HUES64 (cell line): Measurements from ENCODE around the gene IRS2.

Experiments used
- H3K27ac ChIP-seq: 2 replicates; pipeline ENCODE4 v1.7.0; 2013; ENCODE audit warnings: low read depth, low read length, inconsistent platforms
- H3K27me3 ChIP-seq: 2 replicates; pipeline ENCODE4 v1.6.1; 2013; ENCODE audit warnings: mild to moderate bottlenecking, low read length; ENCODE audit not compliant: insufficient read depth
- H3K36me3 ChIP-seq: 2 replicates; pipeline ENCODE4 v1.6.1; 2013; ENCODE audit warnings: mild to moderate bottlenecking, low read length; ENCODE audit not compliant: insufficient read depth
- H3K4me1 ChIP-seq: 2 replicates; pipeline ENCODE4 v1.6.1; 2013; ENCODE audit warnings: mild to moderate bottlenecking, low read length, moderate library complexity; ENCODE audit not compliant: insufficient read depth
- H3K4me3 ChIP-seq: 2 replicates; pipeline ENCODE4 v1.5.1; 2013; ENCODE audit warnings: mild to moderate bottlenecking, low read length, moderate library complexity
- H3K9ac ChIP-seq: 2 replicates; pipeline ENCODE4 v1.6.1; 2013; ENCODE audit warnings: mild to moderate bottlenecking, low read depth, low read length
- H3K9me3 ChIP-seq: 2 replicates; pipeline ENCODE4 v1.6.1; 2013; ENCODE audit warnings: low read depth, low read length; ENCODE audit not compliant: insufficient read depth
- WGBS: fragments of 150-250, 120-280 bp; methylation state at CpG from one replicate; pipeline ENCODE4 v1.1.7; 2013; ENCODE audit warnings: missing lambda C conversion rate; 5-methylcytosine and 5-hydroxymethylcytosine counted together

Gene IRS2

DNA sequence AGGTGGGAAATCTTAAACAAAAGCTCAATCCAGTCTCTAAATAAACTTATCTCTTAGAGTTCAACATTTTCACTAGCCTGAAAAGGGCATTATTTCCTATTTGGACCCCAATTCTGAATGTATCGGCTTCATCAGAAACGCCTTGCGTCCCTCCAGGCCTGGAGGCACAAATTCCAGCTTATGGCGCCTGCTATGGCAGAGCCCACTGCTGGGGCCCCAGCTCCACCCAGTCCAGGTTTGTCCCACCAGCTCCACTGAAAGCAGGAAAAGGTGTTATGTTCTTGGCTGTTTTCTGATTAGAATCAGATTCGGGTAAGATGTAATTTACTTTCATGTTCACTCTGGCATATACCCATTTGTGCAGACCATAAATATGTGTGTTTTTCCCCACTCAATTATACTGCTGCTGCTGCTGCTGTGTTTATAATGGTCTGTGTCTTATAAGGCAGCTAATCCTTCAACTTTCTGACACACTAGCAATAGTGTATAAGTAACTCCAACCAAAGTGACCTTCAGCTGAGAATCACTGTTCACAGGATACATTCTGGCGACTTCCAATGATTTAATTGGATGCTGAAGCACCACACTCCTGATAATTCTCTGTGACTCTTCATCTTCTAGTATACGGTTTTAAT is 6.4 kb downstream of the IRS2 start:
- H3K9ac ChIP-seq: no peak overlapping the region
- H3K27me3 ChIP-seq: peaks cover 11% of the 10 kb centered on the region
- H3K4me3 ChIP-seq: no peak overlapping the region
- peaks cover 26% of the 10 kb centered on the region for H3K36me3 ChIP-seq
- H3K9me3 ChIP-seq: no peaks in the 10 kb centered on the region
- 90% methylated on average over 6 of the region's 7 CpGs for WGBS
- peaks cover 43% of the 10 kb centered on the region for H3K4me1 ChIP-seq
- no peak overlapping the region for H3K27ac ChIP-seq

DNA sequence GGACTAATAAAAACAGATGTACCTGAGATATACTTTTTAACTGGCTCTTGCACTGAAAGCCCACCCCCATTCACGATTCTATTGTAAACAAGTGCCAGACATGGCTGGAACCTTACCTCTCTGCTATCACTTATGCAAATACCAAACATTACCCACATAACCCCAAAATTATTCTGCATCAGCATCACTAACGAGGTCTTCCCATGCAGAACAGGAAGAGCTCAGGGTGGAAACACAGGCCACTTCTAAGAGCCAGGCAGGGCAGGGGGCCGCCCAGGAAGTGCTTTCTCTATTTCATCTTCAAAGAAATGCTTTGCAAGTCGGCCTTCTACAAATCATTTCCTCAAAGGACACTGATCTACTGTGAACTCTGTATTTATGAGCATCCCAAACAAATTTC is 7.3 kb downstream of the IRS2 start:
- 69% methylated on average over 4 of the region's 4 CpGs for WGBS
- Histone ChIP-seq H3K9me3 (no peaks in the 10 kb centered on the region), H3K4me3 (no peak overlapping the region), H3K9ac (no peak overlapping the region), H3K27ac (no peak overlapping the region), H3K4me1 (peaks cover 43% of the 10 kb centered on the region), H3K27me3 (peaks cover 6% of the 10 kb centered on the region), H3K36me3 (peaks cover 28% of the 10 kb centered on the region)

DNA sequence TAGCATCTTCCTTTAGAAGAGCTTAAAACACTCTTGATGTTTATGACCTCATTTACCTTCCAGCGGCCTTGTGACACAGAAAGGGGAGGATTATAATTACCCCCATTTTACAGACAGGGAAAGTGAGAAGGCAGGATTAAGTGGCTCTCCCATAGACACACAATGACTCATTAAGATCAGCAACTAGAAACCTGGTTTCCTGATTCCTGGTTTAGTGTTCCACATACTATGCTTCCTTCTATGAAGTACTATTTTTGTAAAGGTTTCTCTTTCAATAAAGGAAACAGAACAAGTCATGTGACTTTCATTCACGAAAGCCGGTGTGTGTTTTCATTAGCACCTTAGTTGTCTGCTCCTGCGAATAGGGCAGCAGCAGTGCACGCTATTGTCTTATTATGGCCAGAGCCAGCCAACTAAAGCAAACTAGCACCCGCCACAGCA is 8.3 kb downstream of the IRS2 start:
- no peaks in the 10 kb centered on the region for H3K9me3 ChIP-seq
- H3K4me3 ChIP-seq: no peak overlapping the region
- no peaks in the 10 kb centered on the region for H3K27me3 ChIP-seq
- peaks cover 43% of the 10 kb centered on the region for H3K4me1 ChIP-seq
- 74% methylated on average over 5 of the region's 6 CpGs for WGBS
- H3K27ac ChIP-seq: no peak overlapping the region
- no peak overlapping the region for H3K9ac ChIP-seq
- H3K36me3 ChIP-seq: peaks cover 28% of the 10 kb centered on the region

GRCh38 chr13:109776575-109776974 is 9.8 kb downstream of the IRS2 start:
- H3K36me3 ChIP-seq: peaks cover 20% of the 10 kb centered on the region
- H3K27ac ChIP-seq: no peak overlapping the region
- no peak overlapping the region for H3K9ac ChIP-seq
- no peak overlapping the region for H3K4me3 ChIP-seq
- no peaks in the 10 kb centered on the region for H3K27me3 ChIP-seq
- H3K4me1 ChIP-seq: peaks cover 42% of the 10 kb centered on the region
- H3K9me3 ChIP-seq: no peaks in the 10 kb centered on the region

DNA sequence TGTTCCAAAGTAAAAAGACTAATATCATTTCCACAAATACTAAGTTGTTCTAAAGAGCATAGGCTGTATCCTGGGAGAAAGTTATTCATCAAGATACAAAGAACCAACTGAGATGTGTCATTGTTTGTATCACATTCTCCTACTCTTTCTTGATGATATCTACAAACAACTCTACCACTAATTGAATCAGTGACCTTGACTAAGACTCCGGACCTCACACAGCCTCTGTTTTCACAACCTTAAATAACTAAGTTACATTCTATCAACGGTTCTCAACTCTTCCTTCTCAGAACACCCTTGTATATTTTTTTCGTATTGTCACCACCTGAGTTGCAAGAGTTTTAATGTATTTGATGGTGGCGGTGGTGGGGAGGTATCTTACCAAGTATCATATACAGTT is 12.6 kb downstream of the IRS2 start:
- peaks cover 17% of the 10 kb centered on the region; the same call in 1 of the 2 replicates for H3K4me1 ChIP-seq
- H3K36me3 ChIP-seq: peaks cover 13% of the 10 kb centered on the region
- H3K4me3 ChIP-seq: no peak overlapping the region
- H3K9ac ChIP-seq: no peak overlapping the region
- H3K27ac ChIP-seq: no peak overlapping the region
- WGBS: 93% methylated on average over 2 of the region's 4 CpGs
- H3K27me3 ChIP-seq: no peaks in the 10 kb centered on the region
- no peaks in the 10 kb centered on the region for H3K9me3 ChIP-seq

- Histone ChIP-seq H3K36me3 (peaks cover 13% of the 10 kb centered on the region), H3K27ac (no peak overlapping the region), H3K4me3 (no peak overlapping the region), H3K4me1 (0 out of 2 replicates have a peak, but pooled peaks cover 12% of the 10 kb centered on the region), H3K9me3 (no peaks in the 10 kb centered on the region), H3K27me3 (no peaks in the 10 kb centered on the region), H3K9ac (no peak overlapping the region)
- 92% methylated on average over 6 of the region's 6 CpGs for WGBS
Observed at GRCh38 chr13:109773276-109773675, 13.1 kb downstream of the IRS2 start.

DNA sequence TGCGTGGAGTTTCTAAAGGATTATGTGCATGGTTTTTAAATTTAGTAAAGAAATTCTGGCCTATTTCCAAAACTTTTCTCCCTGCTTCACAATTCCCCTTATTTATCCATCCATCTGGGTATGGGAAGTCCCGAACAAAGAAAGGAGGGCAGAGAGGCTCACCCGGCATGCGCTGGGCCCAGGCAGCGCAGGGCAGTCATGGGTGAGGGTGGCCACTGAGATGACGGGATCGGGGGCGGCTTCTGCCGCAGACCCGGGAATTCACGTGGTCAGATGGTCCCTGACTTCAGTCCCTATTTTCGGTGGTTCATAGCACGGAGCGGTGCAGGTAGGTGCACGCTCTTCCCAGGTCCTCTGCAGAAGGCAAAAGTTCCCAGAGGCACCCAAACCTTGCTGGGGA is 14.5 kb downstream of the IRS2 start:
- H3K9ac ChIP-seq: no peak overlapping the region
- no peak overlapping the region for H3K27ac ChIP-seq
- no peaks in the 10 kb centered on the region for H3K27me3 ChIP-seq
- WGBS: 92% methylated on average over 14 of the region's 15 CpGs
- H3K4me1 ChIP-seq: no peaks in the 10 kb centered on the region
- no peaks in the 10 kb centered on the region for H3K9me3 ChIP-seq
- no peak overlapping the region for H3K4me3 ChIP-seq
- H3K36me3 ChIP-seq: peaks cover 15% of the 10 kb centered on the region

GRCh38 chr13:109770436-109770835 is 15.9 kb downstream of the IRS2 start:
- Histone ChIP-seq H3K27ac (no peak overlapping the region), H3K9me3 (no peaks in the 10 kb centered on the region), H3K27me3 (no peaks in the 10 kb centered on the region), H3K9ac (no peak overlapping the region), H3K36me3 (peaks cover 15% of the 10 kb centered on the region), H3K4me1 (no peaks in the 10 kb centered on the region), H3K4me3 (no peak overlapping the region)
- 95% methylated on average over 6 of the region's 6 CpGs for WGBS

DNA sequence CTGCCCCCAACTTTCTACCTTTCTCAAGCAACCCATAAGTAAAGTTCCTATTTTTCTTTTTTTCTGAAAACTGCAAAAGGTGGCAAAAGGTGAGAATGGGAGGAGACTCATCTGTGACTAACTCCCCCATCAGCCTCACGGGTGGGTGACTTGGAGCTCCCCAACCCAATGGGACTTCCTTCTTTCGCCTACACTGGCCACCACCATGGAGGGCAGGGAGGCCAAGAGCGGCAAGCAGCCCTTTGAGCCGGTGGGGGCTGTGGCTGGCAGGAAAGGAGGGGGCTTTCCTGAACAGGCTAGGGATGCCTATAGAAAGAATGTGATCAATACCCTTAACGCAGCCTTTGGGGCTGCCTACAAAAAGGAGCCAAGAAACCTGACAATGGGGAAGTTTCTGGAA is 16.5 kb downstream of the IRS2 start:
- H3K4me3 ChIP-seq: no peak overlapping the region
- WGBS: 97% methylated on average over 5 of the region's 5 CpGs
- no peak overlapping the region for H3K9ac ChIP-seq
- peaks cover 15% of the 10 kb centered on the region for H3K36me3 ChIP-seq
- no peaks in the 10 kb centered on the region for H3K27me3 ChIP-seq
- no peaks in the 10 kb centered on the region for H3K4me1 ChIP-seq
- H3K9me3 ChIP-seq: no peaks in the 10 kb centered on the region
- no peak overlapping the region for H3K27ac ChIP-seq

- Histone ChIP-seq H3K4me1 (no peaks in the 10 kb centered on the region), H3K36me3 (peaks cover 13% of the 10 kb centered on the region), H3K27ac (no peak overlapping the region), H3K9ac (no peak overlapping the region), H3K4me3 (no peak overlapping the region), H3K27me3 (no peaks in the 10 kb centered on the region), H3K9me3 (no peaks in the 10 kb centered on the region)
- WGBS: 93% methylated on average over 4 of the region's 4 CpGs
Observed at GRCh38 chr13:109769275-109769674, 17.1 kb downstream of the IRS2 start.

GRCh38 chr13:109768616-109769015 is 17.8 kb downstream of the IRS2 start:
- no peak overlapping the region for H3K9ac ChIP-seq
- H3K9me3 ChIP-seq: no peaks in the 10 kb centered on the region
- no peak overlapping the region for H3K27ac ChIP-seq
- 95% methylated on average over 9 of the region's 10 CpGs for WGBS
- no peaks in the 10 kb centered on the region for H3K27me3 ChIP-seq
- H3K36me3 ChIP-seq: peaks cover 13% of the 10 kb centered on the region
- H3K4me3 ChIP-seq: no peak overlapping the region
- H3K4me1 ChIP-seq: peaks cover 4% of the 10 kb centered on the region; the same call in 1 of the 2 replicates

DNA sequence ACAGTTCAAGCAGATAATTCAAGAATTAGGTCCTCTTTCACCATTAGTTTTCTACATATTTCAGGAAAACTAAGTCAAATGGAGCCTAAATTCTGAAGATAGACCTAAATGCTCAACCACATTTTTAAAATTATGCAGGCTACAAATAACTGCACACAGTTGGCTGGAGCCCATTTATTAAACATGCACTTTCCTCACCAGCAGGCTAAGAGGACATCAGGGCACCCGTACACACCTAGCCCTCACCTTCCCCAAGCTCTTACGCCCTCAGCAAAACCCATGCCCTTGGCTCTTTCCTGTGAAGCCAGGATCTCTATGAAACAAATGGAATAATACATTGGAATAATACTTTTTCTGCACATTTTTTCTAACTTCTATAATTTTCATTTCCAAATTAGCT is 18.2 kb downstream of the IRS2 start:
- peaks cover 4% of the 10 kb centered on the region; the same call in 1 of the 2 replicates for H3K4me1 ChIP-seq
- H3K27ac ChIP-seq: no peak overlapping the region
- H3K9me3 ChIP-seq: no peaks in the 10 kb centered on the region
- H3K36me3 ChIP-seq: peaks cover 13% of the 10 kb centered on the region
- 95% methylated on average over 2 of the region's 2 CpGs for WGBS
- no peak overlapping the region for H3K4me3 ChIP-seq
- H3K9ac ChIP-seq: no peak overlapping the region
- H3K27me3 ChIP-seq: no peaks in the 10 kb centered on the region
